Measurements from ENCODE around the gene MID1IP1.
A peak's percentile ranks its signal among the peaks of the same experiment; 100 is the strongest.

MID1IP1 gene

GRCh38 chrX:38800981-38801845 is at the start of gene MID1IP1:
TSS of gene MID1IP1 (plus strand) at chrX:38801459. CDS start at chrX:38804947, 3,488 bp downstream.
- peak; percentile 53 for DNase-seq (ENCODE audit: low read depth)

- DNase-seq (ENCODE audit: low read depth): no peak
Measured at GRCh38 chrX:38754102-38754790, 47.0 kb upstream of the MID1IP1 start.

- no peak for DNase-seq (ENCODE audit: low read depth)
Measured at GRCh38 chrX:38754818-38755718, 46.2 kb upstream of the MID1IP1 start.

- DNase-seq (ENCODE audit: low read depth): no peak
Measured at GRCh38 chrX:38760883-38761282, 40.4 kb upstream of the MID1IP1 start.

- DNase-seq (ENCODE audit: low read depth): no peak
Measured at GRCh38 chrX:38768079-38768478, 33.2 kb upstream of the MID1IP1 start.

- DNase-seq (ENCODE audit: low read depth): no peak
Measured at GRCh38 chrX:38770152-38770551, 31.1 kb upstream of the MID1IP1 start.

GRCh38 chrX:38774249-38774648 is 27.0 kb upstream of the MID1IP1 start:
- DNase-seq (ENCODE audit: low read depth): no peak

- no peak for DNase-seq (ENCODE audit: low read depth)
Measured at GRCh38 chrX:38796946-38797345, 4.3 kb upstream of the MID1IP1 start.

GRCh38 chrX:38798956-38799355 is 2.3 kb upstream of the MID1IP1 start:
- no peak for DNase-seq (ENCODE audit: low read depth)

GRCh38 chrX:38799995-38800580 is 1.2 kb upstream of the MID1IP1 start:
- no peak for DNase-seq (ENCODE audit: low read depth)

- DNase-seq (ENCODE audit: low read depth): no peak
Measured at GRCh38 chrX:38803243-38803587, 2.0 kb downstream of the MID1IP1 start.

- DNase-seq (ENCODE audit: low read depth): peak; percentile 35
Measured at GRCh38 chrX:38803588-38804431, 2.6 kb downstream of the MID1IP1 start.

- DNase-seq (ENCODE audit: low read depth): no peak
Measured at GRCh38 chrX:38804432-38804681, 3.1 kb downstream of the MID1IP1 start.

- DNase-seq (ENCODE audit: low read depth): peak; percentile 19
Measured at GRCh38 chrX:38804682-38805431, 3.6 kb downstream of the MID1IP1 start.

GRCh38 chrX:38805432-38806389 is 4.5 kb downstream of the MID1IP1 start:
- peak; percentile 37 for DNase-seq (ENCODE audit: low read depth)

GRCh38 chrX:38806875-38807621 is 5.8 kb downstream of the MID1IP1 start:
- no peak for DNase-seq (ENCODE audit: low read depth)

GRCh38 chrX:38807873-38808272 is 6.6 kb downstream of the MID1IP1 start:
- no peak for DNase-seq (ENCODE audit: low read depth)

GRCh38 chrX:38811515-38812243 is 10.4 kb downstream of the MID1IP1 start:
- DNase-seq (ENCODE audit: low read depth): no peak
